Jurkat, Clone E6-1 (cell line): ENCODE results near the gene SUGP1.

ENCODE experiments used
- DNase-seq: peaks from one replicate; pipeline ENCODE4 v3.0.0-alpha.2; 2011; ENCODE audit warnings: low read depth, low spot score
- H3K4me3 ChIP-seq: 2 replicates; pipeline ENCODE4 v1.5.1; 2011; ENCODE audit warnings: mild to moderate bottlenecking, low read length, control low read depth, moderate library complexity

SUGP1 gene

GRCh38 chr19:19343762-19344161 is 23.5 kb upstream of the SUGP1 start:
- no peak for DNase-seq
- H3K4me3 ChIP-seq = no peak overlapping the region

- DNase-seq = no peak
- H3K4me3 ChIP-seq = no peak overlapping the region
Observed at GRCh38 chr19:19343016-19343362, 22.7 kb upstream of the SUGP1 start.

GRCh38 chr19:19342086-19343015 is 22.0 kb upstream of the SUGP1 start:
- H3K4me3 ChIP-seq = no peak overlapping the region
- DNase-seq = no peak

DNA sequence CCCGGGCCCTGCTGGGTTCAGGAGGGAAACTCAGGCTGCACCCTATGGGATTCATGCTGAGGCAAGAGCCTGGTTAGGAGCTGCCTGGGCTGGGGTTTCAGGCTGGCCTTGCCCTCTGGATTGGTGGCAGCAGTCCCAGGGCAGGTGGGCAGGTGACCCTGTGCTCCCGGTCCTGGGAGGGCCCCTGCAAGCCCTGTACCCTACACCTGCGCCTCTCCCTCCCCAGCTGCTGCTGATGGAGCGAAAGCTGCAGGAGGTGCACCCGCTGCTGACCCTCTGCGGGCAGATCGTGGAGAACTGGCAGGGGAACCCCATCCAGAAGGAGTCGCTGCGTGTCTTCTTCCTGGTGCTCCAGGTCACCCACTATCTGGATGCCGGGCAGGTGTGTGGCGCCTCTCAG is 20.7 kb upstream of the SUGP1 start:
- no peak for DNase-seq
- no peak overlapping the region for H3K4me3 ChIP-seq

DNA sequence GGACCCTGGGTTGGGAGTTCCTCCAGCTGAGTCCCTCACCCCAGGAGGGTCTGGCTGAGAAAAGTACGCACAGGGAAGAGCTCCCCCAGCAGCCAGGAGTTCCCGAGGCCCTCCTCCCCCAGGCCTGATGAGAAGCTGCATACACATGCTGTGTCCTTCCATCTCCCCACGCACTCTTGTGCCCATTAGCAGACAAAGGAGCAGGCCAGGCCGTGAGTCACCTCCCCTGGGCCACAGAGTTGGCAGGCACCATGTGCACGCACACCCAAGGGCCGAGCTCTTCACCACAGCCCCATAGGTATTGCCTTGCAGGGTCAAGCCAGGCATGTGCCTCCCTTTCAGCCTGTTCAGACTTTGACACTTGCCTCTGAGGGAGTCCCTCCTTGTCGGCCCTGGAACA is 17.8 kb upstream of the SUGP1 start:
- DNase-seq = no peak
- no peak overlapping the region for H3K4me3 ChIP-seq

DNA sequence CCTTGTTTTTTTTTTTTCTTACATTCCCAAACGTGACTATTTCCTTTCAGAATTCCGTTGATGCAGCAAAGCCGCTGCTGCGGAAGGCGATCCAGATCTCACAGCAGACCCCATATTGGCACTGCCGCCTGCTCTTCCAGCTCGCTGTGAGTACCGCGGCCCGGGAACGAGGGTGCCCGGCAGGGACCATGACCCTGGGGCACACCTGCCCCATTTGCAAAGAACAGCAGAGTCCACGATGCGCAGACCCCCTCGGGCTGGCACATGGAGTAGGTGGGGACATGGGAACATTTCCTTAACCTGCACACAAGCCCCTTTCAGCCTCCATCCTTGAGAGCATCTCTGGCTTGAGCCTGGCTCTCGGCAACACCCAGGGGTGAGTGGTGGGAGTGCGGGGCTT is 16.8 kb upstream of the SUGP1 start:
- H3K4me3 ChIP-seq = no peak overlapping the region
- DNase-seq = no peak

GRCh38 chr19:19336597-19336996 is 16.3 kb upstream of the SUGP1 start:
- no peak for DNase-seq
- no peak overlapping the region for H3K4me3 ChIP-seq

DNA sequence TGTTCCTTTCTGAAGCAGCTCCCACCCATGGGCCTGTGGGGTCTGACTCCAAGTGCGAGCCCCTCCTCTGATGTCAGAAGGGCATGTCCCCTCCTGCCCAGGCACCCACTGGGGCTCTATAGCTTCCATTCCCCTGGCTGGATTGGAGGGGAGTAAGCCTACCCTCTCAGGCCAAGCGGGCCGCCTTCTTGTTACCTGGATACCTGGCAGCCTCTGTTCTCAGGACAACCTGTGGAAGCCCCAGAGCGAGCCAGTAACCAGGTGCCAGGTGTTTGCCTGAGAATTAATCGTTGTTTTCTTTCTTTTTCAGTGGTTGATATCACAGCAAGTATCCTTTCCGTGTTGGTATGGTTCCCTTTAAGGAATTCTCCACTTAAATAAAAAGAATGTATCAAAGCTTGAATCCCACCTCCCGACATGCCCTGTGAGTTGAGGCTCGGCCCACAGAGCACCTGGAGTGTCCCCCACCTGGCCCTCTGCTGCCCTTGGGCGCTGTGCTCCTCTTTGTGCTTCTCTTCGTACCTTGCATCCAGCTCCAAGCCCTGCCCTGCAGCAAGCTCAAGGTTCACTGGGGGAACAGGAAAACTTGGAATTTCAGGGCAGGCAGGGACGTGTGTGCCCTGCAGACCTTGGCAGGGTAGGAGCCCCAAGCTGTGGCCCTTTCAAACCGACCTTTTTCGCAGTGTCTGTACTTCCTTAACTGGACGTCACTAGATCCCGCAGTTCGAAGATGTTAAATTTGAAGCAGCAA is 15.3 kb upstream of the SUGP1 start:
- H3K4me3 ChIP-seq = no peak overlapping the region
- DNase-seq = no peak

GRCh38 chr19:19334989-19335344 is 14.7 kb upstream of the SUGP1 start:
- no peak for DNase-seq
- H3K4me3 ChIP-seq = no peak overlapping the region

DNA sequence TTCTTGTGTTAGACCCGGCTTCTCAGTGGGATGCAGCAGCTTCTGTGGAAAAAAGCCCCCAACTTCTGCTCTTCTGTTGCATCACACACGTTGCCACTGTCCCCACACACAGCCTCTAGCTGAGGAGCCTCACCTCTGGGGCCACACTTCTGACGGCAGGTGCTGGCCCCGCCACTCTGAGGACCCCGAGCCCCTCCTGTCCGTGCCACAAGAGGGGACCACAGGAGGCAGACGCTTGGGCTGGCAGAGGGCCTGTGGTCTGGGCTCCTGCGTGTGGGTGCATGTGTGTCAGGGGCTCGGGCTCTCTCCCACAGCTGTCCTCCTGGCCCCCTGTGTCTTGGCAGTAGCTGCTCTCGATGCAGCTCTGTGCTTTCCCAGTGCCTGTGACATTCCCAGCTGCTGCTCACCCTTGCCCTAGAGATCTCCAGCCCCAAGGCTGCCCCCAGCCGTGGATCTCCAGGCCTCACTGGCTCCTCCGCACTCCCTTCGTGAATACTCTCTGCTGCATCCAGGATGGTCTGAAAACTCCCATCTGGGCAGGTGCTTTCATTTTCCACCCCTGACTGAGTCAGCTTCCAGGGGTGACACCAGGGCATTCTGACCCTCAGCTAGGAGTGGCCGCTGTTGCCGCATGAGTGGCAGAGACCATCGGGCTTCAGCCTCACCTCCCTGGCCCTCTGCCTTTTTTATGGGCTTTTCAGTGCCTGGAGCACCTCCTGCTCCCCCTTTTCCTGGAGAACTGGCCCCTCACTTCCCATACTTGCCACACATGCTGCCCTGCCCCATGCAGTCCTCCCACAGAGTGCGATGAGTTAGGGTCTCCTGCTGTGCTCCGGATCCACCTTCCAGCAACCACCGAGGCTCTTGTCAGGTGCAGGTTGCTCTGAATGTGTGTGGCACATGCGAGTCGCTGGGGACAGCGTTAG is 14.0 kb upstream of the SUGP1 start:
- no peak for DNase-seq
- no peak overlapping the region for H3K4me3 ChIP-seq

DNA sequence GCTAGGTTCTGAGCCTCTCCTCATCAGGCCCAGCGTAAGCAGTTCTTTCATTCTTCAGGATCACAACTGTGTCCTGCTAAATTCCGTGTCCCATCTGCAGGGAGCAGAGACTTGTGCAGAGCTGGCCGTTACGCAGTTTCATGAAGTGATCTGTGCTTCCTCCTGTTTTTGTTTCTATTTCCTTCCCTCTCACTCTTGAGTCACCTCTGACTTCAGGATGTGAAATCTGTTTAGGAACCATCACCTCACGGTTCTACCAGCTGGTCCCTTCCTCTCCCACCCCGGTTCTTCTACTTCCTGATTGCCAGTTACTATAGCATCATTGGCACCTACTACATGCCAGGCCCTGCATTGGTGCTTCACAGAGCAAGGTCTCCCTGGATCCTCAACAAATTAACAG is 8.8 kb upstream of the SUGP1 start:
- DNase-seq = no peak
- no peak overlapping the region for H3K4me3 ChIP-seq

DNA sequence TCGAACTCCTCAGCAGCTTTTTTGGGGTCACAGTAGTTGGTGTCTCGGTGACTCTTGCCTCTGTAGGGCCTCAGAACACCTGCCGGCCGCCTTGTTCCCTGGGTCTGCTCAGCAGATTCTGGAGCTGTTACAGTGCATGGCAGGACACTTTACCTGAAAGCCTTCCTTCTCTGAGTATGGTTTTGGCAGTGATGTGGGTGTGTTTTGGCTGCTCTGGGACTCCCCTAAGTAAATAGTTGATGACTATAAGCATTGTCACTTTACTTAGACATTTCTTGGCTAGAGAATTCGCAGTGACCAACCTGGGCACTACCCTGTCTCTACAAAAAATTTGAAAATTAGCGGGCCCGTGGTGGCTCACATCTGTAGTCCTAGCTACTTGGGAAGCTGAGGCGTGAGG is 7.4 kb upstream of the SUGP1 start:
- no peak overlapping the region for H3K4me3 ChIP-seq
- DNase-seq = no peak

DNA sequence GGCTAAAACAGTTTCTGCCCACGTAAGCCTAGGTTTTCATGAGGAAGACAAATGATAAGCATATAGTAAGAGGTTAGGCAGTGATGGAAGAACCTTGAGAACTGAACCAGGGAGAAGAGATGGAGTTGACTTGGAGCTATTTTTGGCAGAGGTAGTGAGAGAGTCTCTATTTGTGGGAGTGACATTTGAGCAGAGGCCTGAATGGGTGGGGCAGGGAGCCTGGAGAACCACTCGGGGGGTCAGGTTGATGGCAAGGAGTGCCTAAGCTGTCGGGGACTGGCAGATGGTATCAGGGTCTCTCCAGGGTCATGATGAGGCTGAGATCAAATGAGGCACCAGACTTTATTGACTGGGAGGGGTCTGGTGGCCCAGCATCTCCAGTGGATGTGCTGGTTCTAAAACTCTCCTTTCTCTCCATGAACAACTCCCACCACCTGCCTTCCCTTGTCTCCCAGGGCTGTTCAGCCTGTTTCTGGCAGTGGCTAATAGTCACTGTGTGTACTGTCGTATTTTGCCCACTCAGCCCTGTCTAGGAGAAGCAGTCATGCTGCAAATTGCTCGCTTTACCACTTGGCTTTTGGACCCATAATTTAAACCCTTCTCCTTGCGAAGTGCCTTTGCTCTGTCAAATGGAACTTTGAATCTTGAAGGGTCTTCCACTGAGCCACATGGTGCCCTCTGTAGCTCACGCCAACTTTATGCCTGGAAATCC is 3.9 kb upstream of the SUGP1 start:
- DNase-seq = no peak
- no peak overlapping the region for H3K4me3 ChIP-seq

DNA sequence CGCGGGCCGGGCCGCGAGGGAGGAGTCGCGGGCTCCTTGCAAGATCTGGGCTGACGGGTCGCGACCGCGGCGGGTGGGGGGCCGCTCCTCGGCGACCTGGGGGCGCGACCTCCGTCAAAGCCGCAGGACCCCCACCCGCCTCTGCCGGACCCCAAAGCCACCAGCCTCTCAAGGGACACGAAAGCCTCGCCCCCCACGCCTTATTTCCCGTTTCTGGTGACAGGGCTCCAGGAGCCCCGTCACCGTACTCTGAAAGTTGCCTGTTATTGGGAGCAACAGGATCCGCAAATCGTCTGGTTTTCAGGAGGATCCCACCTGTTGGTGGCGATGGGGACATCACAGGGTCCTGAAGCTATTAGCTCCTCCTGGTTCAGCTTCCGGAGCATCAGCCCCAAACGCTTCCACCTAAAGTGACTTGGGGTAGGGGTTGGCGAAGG is 850 bp upstream of the SUGP1 start:
- peak; percentile 32 for DNase-seq
- peak overlapping the region; percentile 96 for H3K4me3 ChIP-seq

DNA sequence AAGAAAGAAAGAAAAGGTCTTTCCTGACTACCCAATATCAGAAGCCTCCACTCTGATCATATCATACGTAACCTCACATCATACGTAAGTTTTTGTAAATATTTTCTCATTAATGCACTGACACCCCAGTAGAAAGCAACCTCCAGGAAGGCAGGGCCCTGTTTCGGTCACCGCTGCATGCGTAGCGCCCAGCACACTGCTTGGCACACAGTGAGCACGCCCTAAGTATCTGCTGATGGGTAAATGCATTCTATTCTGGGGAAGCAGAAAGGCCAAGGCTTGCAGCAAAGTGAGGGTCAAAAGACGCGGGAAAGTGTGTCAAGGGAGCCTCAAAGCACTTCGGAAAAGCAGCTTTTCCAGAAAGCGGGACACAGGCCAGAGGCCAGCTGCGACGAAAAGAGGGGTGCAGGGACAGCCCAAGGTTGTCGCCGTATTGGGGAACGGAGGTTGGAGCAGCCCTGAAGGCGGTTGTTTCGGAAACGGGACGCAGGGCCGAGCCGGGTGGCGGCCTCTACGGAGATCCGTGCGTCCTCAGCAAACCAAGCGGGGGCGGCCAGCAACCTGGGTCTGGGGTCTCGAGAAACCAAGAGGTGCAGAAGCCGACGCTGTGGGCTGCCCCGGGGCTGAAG is 463 bp downstream of the SUGP1 start:
- DNase-seq = no peak
- H3K4me3 ChIP-seq = peak overlapping the region; percentile 96

DNA sequence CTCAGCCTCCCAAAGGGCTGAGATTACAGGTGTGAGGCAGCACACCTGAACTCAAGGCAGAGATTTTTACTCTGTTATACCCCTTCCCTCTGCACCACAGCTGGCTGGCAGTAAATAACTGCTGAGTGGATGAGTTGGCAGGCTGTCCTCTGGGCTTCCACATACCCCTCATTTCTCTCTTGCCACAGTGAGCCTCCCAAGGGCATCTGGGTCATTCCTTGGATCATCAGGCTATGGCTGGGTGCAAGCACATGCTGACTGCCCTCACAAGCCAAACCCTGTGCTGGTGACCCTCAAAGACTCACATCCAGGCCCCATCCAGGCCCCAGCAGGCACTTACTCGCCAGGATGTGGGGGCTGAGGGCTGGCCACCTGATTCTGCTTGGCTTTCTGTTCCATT is 4.2 kb downstream of the SUGP1 start:
- no peak for DNase-seq
- H3K4me3 ChIP-seq = no peak overlapping the region

- H3K4me3 ChIP-seq = no peak overlapping the region
- no peak for DNase-seq
Observed at GRCh38 chr19:19315444-19315843, 4.9 kb downstream of the SUGP1 start.

DNA sequence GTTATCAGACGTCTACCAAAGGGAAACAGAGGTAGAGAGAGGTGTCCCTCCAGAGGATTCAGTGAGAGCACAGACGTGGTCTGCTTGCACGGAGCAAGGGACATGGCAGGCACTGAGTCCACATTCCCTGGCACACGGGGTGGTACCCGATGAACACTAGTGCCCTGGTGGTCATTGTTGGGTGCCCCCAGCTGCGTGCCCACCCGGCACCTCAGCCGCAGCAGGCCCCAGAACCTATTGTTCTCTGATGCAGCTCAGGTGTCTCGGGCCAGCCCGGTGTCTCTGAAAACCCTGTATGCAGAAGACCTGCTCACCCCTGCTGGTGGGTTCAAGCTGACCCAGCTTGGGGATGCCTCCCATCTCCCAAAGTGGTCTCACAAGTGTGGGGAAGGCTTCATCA is 11.9 kb downstream of the SUGP1 start:
- no peak for DNase-seq
- H3K4me3 ChIP-seq = no peak overlapping the region

DNA sequence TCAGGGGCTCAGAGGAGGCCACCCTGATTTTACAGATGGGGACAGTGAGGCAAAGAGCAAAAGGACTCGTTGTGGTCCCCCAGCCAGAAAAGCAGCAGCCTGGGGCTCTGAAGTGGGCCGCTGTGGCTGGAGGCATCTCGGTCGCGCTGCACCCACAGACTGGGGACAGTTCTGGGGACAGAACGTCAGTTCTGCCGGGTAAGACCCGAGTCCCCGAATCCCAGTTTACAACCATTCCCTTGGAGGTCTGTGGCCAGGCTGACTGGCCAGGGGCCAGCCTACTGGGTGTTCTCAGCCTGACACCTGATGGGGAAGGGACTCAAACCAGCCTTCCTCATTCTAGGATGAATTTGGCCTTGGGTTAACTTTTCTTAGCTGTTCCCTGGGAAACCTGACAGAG is 14.1 kb downstream of the SUGP1 start:
- no peak overlapping the region for H3K4me3 ChIP-seq
- no peak for DNase-seq
